ENCODE results near the gene MAPK7.
A peak's percentile ranks its signal among the peaks of the same experiment; 100 is the strongest.

Gene MAPK7

DNA sequence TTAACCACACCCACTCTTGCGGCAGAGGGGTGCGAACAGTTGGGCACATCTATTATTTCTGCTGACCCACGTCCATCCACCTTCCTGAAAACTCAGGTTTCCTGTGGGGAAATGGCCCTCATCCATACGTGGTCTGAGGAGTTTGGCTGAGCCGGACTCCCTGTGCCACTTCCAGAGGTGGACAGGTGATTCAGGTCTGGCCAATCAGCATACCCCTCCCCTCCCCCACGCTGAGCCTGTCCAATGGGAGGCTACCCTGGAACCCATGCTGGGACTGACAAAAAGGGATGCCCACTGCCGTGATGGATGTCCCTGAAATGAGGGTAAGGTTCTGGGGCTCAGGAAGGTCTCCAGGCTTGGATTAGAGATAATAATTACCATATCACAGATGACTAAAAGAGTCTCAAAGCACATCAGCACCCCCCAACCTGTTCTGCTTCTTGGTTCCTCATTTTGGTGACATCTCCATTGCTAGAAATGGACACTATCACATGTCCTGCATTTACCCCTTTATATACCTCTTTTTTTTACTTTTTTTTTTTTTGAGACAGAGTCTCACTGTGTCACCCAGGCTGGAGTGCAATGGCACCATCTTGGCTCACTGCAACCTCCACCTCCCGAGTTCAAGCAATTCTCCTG is 5.3 kb upstream of the MAPK7 start:
- H3K4me3 ChIP-seq (ENCODE audit: low read length) = no peak overlapping the region
- no peak for DNase-seq (ENCODE audit: low read depth, low spot score)

DNA sequence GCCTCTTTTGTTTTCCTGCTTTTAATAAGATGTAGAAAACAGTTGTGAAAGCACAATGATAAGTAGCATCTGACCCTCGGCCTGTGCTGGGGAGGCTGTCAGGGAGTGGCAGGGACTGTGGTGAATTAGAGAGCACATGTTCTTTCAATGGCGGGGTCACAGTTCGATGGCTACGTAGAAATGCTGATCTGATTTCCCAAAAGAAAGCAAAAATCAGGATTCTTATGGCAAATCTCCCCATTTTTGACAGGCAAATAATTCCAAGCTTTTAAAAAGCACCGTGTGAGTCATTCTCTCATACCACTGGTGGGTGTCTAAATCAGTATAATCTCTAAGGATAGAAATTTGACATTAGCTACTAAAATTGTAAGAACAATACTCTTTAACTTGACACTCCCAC is 4.2 kb upstream of the MAPK7 start:
- H3K4me3 ChIP-seq (ENCODE audit: low read length) = no peak overlapping the region
- no peak for DNase-seq (ENCODE audit: low read depth, low spot score)

DNA sequence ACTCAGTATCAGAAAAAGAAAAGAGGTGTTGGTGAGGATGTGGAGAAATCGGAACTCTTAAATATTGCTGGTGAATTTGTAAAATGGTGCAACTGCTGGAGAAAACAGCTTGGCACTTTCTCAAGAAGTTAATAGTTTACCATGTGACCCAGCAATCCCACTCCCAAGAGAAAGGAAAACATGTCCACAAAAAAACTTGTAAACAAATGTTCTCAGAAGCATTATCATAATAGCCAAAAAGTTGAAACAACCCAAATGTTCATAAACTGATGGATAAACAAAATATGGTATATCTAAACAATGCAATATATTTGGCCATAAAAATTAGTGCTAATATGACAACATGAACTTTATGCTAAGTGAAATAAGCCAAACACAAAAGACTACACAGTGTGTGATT is 2.6 kb upstream of the MAPK7 start:
- no peak overlapping the region for H3K4me3 ChIP-seq (ENCODE audit: low read length)
- DNase-seq (ENCODE audit: low read depth, low spot score) = no peak

DNA sequence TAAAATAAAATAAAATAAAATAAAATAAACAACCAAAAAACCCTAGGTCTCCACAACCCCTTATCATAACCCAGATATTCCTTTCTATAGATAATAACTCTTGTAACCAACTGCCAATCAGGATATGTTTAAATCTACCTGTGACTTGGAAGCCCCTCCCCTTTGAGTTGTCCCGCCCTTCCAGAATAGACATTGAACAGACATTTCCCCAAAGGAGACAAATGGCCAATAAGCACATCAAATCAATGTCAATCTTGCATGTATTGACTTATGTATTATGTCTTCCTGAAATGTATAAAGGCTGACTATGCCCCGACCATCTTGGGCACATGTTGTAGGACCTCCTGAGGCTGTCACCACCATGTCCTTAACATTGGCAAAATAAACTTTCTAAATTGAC is 1.5 kb upstream of the MAPK7 start:
- peak overlapping the region; percentile 93 for H3K4me3 ChIP-seq (ENCODE audit: low read length)
- no peak for DNase-seq (ENCODE audit: low read depth, low spot score)

DNA sequence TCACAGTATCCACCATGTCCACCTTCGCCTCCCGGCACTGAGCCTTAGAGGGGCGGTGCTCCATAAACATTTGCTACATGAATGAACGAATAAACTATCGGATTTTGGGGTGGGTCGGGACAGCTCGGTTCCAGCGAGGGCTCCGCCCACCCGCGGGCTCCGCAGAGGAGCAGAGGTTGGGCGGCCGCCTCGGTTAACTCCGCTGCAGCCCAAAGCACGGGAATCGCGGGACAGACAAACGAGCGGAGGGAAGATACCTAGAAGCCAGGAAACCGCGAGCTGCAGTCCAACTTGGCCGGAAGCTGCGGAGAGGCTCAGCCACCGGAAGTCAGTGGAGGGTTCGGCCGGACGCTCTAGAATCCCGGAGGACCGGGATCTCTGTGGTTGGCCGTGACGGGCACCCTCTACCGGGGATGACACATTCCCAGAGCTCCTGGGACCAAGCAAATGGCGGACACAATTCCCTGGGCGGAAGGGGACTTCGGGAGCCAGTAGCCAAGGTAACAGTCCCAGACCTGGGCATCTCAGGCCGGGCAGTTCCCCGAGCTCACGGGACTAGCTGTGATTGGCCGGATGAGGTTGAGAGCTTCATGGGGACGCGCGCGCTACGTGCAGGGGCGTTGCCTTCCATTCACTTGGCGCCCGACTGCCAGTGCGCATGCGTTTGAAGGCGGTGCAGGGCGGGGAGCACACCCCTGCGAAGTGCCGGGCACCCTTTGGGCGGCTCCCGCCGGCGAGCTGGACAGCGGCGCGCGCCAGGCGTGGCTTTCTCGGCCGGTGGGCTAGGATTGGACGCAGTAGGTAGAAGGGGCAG is 489 bp upstream of the MAPK7 start:
- H3K4me3 ChIP-seq (ENCODE audit: low read length) = peak overlapping the region; percentile 93
- peak; percentile 92 for DNase-seq (ENCODE audit: low read depth, low spot score)

DNA sequence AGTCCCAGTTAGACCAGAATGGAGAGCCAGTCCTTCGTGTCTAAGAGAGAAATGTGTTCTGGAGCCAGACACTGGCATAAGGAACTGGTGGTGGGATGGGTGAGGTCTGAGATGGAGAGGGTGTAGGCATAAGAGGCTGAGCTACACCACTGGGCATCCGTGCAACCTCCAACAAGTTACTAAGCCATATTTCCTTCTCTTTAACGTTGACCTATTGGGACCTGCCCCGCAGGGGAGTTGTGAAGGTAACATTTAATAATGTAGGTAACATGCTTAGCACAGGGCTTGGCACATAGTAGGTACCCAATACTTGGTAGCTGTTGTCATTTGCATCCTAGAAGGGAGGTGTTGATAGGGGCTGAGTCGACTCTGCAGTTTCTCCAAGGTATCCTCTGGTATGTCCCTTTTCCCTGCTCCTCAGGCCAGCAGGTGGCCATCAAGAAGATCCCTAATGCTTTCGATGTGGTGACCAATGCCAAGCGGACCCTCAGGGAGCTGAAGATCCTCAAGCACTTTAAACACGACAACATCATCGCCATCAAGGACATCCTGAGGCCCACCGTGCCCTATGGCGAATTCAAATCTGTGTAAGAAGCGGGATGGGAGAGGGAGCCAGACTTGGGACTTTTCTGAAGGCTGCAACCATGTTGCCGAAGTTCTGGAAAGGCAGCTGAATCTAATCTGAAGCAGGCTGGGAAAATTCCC is 1.2 kb downstream of the MAPK7 start:
- no peak for DNase-seq (ENCODE audit: low read depth, low spot score)
- no peak overlapping the region for H3K4me3 ChIP-seq (ENCODE audit: low read length)

DNA sequence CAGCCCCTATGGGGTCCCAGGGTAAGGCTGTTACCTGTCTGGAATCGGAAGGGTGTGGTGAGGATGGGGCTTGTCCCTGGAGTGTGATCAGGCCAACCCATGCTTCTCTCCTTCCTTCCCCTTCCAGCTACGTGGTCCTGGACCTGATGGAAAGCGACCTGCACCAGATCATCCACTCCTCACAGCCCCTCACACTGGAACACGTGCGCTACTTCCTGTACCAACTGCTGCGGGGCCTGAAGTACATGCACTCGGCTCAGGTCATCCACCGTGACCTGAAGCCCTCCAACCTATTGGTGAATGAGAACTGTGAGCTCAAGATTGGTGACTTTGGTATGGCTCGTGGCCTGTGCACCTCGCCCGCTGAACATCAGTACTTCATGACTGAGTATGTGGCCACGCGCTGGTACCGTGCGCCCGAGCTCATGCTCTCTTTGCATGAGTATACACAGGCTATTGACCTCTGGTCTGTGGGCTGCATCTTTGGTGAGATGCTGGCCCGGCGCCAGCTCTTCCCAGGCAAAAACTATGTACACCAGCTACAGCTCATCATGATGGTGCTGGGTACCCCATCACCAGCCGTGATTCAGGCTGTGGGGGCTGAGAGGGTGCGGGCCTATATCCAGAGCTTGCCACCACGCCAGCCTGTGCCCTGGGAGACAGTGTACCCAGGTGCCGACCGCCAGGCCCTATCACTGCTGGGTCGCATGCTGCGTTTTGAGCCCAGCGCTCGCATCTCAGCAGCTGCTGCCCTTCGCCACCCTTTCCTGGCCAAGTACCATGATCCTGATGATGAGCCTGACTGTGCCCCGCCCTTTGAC is 2.4 kb downstream of the MAPK7 start:
- no peak for DNase-seq (ENCODE audit: low read depth, low spot score)
- no peak overlapping the region for H3K4me3 ChIP-seq (ENCODE audit: low read length)

DNA sequence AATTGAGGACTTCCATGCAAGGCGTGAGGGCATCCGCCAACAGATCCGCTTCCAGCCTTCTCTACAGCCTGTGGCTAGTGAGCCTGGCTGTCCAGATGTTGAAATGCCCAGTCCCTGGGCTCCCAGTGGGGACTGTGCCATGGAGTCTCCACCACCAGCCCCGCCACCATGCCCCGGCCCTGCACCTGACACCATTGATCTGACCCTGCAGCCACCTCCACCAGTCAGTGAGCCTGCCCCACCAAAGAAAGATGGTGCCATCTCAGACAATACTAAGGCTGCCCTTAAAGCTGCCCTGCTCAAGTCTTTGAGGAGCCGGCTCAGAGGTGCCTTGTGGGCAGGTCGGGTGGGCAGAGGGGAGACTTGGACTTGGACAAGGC is 3.1 kb downstream of the MAPK7 start:
- DNase-seq (ENCODE audit: low read depth, low spot score) = no peak
- no peak overlapping the region for H3K4me3 ChIP-seq (ENCODE audit: low read length)

DNA sequence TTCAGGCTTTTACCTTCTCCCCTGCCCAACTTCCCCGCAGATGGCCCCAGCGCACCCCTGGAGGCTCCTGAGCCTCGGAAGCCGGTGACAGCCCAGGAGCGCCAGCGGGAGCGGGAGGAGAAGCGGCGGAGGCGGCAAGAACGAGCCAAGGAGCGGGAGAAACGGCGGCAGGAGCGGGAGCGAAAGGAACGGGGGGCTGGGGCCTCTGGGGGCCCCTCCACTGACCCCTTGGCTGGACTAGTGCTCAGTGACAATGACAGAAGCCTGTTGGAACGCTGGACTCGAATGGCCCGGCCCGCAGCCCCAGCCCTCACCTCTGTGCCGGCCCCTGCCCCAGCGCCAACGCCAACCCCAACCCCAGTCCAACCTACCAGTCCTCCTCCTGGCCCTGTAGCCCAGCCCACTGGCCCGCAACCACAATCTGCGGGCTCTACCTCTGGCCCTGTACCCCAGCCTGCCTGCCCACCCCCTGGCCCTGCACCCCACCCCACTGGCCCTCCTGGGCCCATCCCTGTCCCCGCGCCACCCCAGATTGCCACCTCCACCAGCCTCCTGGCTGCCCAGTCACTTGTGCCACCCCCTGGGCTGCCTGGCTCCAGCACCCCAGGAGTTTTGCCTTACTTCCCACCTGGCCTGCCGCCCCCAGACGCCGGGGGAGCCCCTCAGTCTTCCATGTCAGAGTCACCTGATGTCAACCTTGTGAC is 3.6 kb downstream of the MAPK7 start:
- no peak for DNase-seq (ENCODE audit: low read depth, low spot score)
- no peak overlapping the region for H3K4me3 ChIP-seq (ENCODE audit: low read length)

DNA sequence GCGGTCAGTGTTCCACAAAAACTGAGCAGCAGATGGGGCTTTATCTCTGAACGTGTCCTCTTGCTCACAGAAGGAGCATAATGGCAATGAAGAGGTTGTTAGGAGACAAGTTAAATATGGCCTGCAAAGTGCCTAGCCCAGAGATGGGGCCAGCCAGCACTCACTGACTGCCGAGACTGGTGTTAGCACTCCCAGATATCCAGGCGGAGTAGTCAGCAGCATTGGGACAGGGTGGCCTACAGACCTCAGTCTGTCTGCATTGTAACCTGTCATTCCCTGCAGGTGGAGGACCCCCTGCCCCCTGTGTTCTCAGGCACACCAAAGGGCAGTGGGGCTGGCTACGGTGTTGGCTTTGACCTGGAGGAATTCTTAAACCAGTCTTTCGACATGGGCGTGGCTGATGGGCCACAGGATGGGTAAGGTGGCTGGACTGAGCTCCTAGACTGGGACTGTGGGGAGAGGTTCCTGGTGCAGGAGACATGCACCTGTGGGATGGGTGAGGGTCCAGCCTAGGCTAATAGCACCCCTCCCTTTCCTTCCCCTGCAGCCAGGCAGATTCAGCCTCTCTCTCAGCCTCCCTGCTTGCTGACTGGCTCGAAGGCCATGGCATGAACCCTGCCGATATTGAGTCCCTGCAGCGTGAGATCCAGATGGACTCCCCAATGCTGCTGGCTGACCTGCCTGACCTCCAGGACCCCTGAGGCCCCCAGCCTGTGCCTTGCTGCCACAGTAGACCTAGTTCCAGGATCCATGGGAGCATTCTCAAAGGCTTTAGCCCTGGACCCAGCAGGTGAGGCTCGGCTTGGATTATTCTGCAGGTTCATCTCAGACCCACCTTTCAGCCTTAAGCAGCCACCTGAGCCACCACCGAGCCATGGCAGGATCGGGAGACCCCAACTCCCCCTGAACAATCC is 4.5 kb downstream of the MAPK7 start:
- no peak overlapping the region for H3K4me3 ChIP-seq (ENCODE audit: low read length)
- DNase-seq (ENCODE audit: low read depth, low spot score) = no peak

DNA sequence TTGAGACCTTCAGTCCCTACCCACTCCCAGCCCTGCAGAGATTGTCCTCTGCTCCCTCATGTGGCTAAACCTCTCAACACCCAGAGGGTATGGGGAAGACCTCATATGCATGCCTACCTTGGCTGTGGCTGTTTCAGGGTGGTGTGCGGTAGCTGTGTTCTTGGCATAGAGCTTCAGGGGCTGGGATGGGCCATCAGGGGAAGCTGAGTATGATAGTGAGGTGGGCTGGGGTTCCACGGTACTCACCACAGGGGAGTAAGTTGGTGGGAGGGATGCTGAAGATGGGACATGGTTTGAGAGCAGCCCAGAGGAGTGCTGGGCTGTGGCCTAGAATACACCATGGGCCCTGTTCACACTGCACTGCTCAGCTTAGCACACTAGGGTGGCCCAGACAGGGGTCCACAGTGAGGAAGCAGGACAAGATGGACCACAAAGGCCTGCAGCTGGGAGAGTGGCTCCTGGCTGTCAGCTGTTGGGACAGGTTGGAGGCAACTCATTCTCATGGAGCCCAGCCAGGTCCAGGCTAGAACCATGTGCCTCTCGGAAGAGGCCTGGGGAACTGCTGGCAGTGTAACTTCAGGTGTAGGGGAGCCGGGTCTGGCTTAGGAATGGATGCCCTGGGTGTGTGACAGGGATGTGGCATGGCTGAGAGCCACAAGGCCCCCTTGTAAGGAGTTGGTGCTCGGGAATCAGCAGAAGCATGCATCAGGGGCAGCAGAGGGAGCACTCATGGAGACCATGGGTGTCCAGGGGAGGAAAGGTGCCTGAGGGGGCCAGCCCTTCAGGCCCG is 5.6 kb downstream of the MAPK7 start:
- no peak overlapping the region for H3K4me3 ChIP-seq (ENCODE audit: low read length)
- DNase-seq (ENCODE audit: low read depth, low spot score) = no peak

DNA sequence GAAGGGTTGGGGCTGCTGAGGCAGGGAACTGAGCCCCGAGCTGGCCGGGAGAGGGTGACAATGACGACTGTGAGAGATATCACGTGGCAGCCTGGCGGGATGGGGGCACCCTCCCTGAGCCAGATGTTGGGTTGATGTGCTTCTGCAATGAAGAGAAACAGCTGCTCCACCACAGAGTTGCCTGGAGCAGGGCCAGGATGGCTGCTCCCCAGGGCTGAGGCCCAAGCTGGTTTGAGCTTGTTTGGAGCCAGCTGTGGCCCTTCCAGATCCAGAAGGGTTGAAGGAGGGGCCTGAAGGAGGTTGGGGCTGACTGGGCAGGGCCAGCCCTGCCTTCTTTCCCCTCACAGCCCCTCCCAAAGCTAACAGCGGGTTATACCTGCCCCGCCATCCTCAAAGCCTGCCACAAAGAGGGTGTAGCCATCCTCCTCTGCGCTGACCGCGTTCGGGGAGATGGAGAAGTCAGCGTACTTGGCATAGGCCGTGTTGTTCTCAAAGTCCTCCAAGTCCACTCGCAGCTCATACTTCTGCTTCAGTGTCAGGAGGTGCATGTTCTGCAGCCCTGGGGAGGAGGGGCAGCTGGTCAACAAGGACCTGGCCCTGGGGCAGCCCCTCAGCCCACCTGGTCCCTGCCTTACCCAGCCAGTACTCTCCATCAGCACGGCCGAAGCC is 6.6 kb downstream of the MAPK7 start:
- H3K4me3 ChIP-seq (ENCODE audit: low read length) = no peak overlapping the region
- DNase-seq (ENCODE audit: low read depth, low spot score) = peak; percentile 46

DNA sequence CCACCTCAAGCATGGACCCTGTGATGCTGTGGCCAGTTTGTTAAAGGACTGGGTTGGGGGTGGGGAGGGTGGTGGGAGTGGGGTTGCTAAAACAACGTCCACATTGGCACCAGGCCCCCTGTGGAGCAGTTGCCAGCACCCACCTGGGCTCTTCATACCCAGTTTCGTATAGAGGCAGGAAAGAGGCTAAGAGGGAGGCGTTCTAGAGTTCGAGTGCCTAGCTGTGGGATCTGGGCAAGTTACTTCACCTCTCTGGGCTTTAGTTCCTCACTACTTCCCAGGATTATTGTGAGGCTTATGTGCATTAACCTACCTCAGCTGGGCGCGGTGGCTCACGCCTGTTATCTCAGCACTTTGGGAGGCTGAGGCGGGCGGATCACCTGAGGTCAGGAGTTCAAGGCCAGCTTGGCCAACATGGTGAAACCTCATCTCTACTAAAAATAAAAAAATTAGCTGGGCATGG is 7.3 kb downstream of the MAPK7 start:
- DNase-seq (ENCODE audit: low read depth, low spot score) = no peak
- no peak overlapping the region for H3K4me3 ChIP-seq (ENCODE audit: low read length)

DNA sequence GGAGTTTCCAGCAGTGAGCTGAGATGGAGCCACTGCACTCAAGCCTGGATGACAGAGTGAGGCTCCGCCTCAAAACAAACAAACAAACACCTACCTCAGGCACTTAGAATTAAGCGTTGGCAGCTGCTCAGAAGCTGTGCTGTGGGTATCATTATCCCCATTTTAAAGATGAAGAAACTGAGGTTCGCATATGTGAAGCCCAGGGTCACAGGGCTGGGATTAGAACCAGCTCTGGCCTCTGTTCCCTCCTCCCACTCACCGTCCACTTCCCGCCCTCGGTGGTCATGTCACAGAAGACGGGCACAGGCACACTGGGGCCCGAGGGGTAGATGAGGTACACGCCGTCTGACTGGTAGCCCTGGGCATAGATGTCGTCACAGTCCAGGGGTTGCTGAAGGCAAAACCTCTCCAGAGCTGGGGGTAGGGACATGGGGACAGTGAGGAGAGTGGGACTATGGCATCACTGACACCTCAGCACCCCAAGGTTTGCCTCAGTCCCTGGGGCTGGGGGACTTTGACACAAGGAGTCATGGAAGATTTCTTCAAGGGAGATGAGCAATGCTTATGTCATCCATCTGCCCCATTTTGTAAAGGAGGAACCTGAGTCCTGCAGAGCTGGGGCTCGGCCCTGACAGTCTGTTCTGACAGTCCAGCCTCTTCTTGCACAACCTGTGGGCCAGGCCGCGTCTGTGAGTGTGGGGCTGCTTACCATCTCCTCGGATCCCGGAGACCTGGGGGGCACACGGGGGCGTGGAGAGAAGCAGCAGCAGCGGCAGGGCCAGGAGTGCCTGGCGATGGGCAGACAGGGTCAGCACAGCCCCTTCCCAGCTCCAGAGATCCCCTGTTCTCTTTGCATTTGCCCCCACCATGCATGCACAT is 8.0 kb downstream of the MAPK7 start:
- DNase-seq (ENCODE audit: low read depth, low spot score) = no peak
- H3K4me3 ChIP-seq (ENCODE audit: low read length) = no peak overlapping the region

DNA sequence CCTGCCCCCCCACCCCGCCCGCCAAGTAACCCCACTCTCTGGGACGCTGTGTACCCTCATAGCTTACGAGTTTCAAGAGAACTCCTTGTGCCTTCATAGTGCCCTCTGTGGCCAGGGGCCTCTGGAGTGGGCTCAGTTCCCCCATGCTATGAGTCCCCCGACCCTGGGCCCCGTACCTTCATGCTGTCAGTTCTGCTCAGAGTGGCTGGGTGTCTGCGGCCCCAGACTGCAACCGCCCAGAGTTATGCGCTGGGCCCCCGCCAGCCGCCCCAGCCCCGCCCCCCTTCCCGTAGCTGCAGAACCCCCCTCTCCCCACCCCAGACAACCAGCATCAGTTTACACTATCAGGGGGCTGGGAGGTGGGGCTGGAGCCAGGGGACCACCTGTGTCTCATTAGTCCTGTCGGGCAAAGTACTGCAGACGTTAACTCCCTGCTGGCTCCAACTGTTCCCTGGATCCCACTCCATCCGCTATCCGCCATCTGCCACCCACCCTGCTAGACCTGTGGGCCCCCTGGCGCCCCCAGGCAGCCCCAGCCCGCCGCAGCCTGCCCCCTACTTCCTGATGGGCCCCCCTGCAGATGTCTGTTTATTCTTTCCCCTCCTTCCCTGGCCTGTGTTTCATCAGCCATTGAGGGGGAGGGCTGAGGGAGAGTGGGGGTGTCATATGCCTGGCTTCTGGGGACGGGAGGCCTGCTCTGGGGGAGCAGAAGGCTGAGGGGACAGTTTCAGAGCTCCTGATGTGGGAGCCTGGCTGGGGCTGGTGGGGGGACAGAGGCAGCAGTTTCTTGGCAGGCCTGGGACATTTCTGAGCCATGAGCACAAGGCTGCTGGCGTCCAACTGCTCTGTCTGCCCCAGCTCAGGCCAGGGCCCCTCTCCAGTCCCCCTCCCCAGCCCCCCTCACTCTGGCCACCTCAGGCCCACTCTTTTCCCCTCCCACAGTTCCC is 8.9 kb downstream of the MAPK7 start, which contains the start of gene MFAP4:
Gene MFAP4, minus strand, starts transcription at position 217 of the 947 bp plus-strand sequence. Its CDS starts 35 bp downstream, at position 182.
- peak; percentile 45 for DNase-seq (ENCODE audit: low read depth, low spot score)
- no peak within 1 kb of the TSS for H3K4me3 ChIP-seq (ENCODE audit: low read length)
